Amygdala (tissue), 56 donors: ENCODE measurements around the gene TYRP1.
A peak's percentile ranks its signal among the peaks of the same experiment; 100 is the strongest.
"Not testable (repeated sequence)": the region's sequence is repeated elsewhere in the genome, so short reads cannot be mapped to it uniquely, and the experiment has no call there.

Source experiments
- DNase-seq, 56 donors: peaks; one replicate each; lab custom pipeline; 2025; lab: John Stamatoyannopoulos, UW

TYRP1 gene

GRCh38 chr9:12693141-12693540 is at the start of gene TYRP1:
Gene TYRP1, plus strand, starts transcription at chr9:12693385. Its CDS starts 612 bp downstream, at chr9:12693997.
- DNase-seq: no peak

GRCh38 chr9:12643686-12644085 is 49.5 kb upstream of the TYRP1 start:
- DNase-seq: no peak

- DNase-seq: no peak
Observed at GRCh38 chr9:12648925-12649324, 44.3 kb upstream of the TYRP1 start.

GRCh38 chr9:12651125-12651524 is 42.1 kb upstream of the TYRP1 start:
- no peak for DNase-seq

- no peak for DNase-seq
Observed at GRCh38 chr9:12652973-12653372, 40.2 kb upstream of the TYRP1 start.

GRCh38 chr9:12656803-12657202 is 36.4 kb upstream of the TYRP1 start:
- DNase-seq: no peak

- no peak for DNase-seq
Observed at GRCh38 chr9:12657233-12657632, 36.0 kb upstream of the TYRP1 start.

GRCh38 chr9:12657998-12658397 is 35.2 kb upstream of the TYRP1 start:
- DNase-seq: peak in 1 of 56 donors; percentile 2

- no peak for DNase-seq
Observed at GRCh38 chr9:12658531-12659209, 34.5 kb upstream of the TYRP1 start.

- no peak for DNase-seq
Observed at GRCh38 chr9:12659220-12659619, 34.0 kb upstream of the TYRP1 start.

GRCh38 chr9:12666813-12667212 is 26.4 kb upstream of the TYRP1 start:
- no peak for DNase-seq

- DNase-seq: no peak
Observed at GRCh38 chr9:12667892-12668291, 25.3 kb upstream of the TYRP1 start.

- no peak for DNase-seq
Observed at GRCh38 chr9:12670006-12670405, 23.2 kb upstream of the TYRP1 start.

- DNase-seq: no peak
Observed at GRCh38 chr9:12674961-12675360, 18.2 kb upstream of the TYRP1 start.

GRCh38 chr9:12677462-12678126 is 15.6 kb upstream of the TYRP1 start:
- DNase-seq: not testable (repeated sequence)

- DNase-seq: no peak
Observed at GRCh38 chr9:12680341-12680740, 12.8 kb upstream of the TYRP1 start.

GRCh38 chr9:12680757-12681156 is 12.4 kb upstream of the TYRP1 start:
- DNase-seq: no peak

- no peak for DNase-seq
Observed at GRCh38 chr9:12681620-12682019, 11.6 kb upstream of the TYRP1 start.

- DNase-seq: no peak
Observed at GRCh38 chr9:12684974-12685373, 8.2 kb upstream of the TYRP1 start.

- DNase-seq: no peak
Observed at GRCh38 chr9:12689233-12689632, 4.0 kb upstream of the TYRP1 start.

GRCh38 chr9:12694013-12694412 is 828 bp downstream of the TYRP1 start:
- no peak for DNase-seq

GRCh38 chr9:12695474-12695873 is 2.3 kb downstream of the TYRP1 start:
- DNase-seq: no peak
